Measurements from ENCODE around the gene TBX10.
A peak's percentile ranks its signal among the peaks of the same experiment; 100 is the strongest.
"Not testable (repeated sequence)": the region's sequence is repeated elsewhere in the genome, so short reads cannot be mapped to it uniquely, and the experiment has no call there.

Gene TBX10

DNA sequence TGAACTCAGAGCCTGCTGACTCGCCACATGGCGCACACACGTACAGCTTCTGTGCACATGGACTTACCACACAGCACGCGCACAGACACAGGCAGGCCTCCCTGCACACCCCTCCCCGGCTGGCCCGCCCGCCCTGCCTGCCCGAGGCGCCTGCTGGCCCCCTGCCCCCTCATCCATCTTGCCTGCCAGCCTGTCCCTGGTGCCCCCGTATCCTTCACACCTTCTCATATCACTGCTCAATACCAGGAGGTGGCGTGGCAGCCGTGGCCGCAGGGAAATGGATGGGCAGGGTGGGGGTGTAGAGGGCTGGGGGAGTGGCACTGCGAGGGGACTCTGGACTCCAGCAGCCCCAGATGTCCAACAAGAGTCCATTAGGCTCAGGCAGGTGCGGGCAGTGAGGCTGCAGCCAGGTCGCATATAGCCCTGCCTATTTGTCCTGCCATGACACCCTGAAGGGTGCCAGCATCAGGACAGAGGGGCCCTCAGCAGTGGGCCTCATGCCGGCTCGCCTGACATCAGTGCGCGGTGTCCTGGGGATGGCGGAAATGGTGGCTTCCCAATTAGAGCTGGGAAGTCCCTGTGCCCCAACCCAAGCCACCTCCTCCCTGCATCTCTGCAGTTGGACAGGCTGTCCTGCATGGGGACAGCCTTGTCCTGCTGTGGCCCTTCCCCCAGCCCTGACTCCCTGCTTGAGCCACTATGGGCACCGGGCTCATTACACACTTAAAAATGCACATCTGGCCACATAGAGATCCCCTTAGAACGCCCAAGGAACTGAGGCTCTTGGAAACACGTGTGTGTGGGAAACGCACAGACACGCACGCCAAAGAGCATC lies 2.0 kb upstream of the TBX10 start:
- FAIRE-seq (no peak), DNase-seq (ENCODE audit: insufficient read length) (no peak)
- TF ChIP-seq POLR2AphosphoS5 (IDR thresholded peaks at IDR 0.05; ENCODE audit: low read depth, low read length) (no peak), TAF1 (IDR thresholded peaks at IDR 0.05; ENCODE audit: borderline replicate concordance, low read depth, low read length) (no peak), POLR2A (IDR thresholded peaks at IDR 0.05; ENCODE audit: low read depth, low read length) (no peak)

GRCh38 chr11:67640758-67641337 lies 1.3 kb upstream of the TBX10 start:
- no peak for TF ChIP-seq TAF1 (IDR thresholded peaks at IDR 0.05; ENCODE audit: borderline replicate concordance, low read depth, low read length)
- TF ChIP-seq POLR2A (IDR thresholded peaks at IDR 0.05; ENCODE audit: low read depth, low read length), result no peak
- TF ChIP-seq POLR2AphosphoS5 (IDR thresholded peaks at IDR 0.05; ENCODE audit: low read depth, low read length), result no peak
- FAIRE-seq (peak; percentile 21), DNase-seq (ENCODE audit: insufficient read length) (peak; percentile 19)

DNA sequence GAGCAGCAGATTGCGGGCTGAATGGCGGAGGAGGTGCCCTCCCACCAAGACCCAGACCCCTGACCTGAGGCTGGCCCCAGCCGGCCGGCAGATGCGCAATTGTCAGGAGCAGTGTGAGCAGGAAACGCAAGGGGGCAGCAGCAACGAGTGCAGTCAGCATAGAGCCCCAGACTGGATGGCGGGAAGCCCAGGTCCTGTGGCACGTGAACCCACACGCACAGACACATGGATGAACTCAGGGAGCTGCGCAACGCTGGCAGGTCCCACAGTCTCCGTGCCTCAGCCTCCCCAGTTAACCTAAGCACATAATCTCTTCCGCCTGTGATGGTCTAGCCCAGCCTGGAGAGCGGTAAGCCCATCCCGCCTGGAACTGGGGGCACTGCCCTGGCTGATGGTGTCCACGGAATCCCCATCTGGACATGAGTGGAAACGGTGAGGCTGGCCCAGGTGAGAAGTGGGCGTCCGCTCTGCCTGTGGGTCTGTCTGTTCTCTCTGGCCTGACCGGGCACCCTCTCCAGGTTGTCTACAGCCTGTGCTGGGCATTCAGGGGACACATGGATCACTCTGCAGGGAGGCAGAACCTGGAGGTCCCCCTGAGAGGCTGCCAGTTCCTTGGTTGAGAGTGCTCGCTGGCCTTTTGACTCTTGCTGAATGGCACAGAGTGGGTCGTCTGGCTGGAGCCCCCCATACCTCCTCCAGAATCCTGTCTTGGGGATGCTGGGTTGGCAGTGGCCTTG lies 626 bp upstream of the TBX10 start:
- FAIRE-seq (peak; percentile 95), DNase-seq (ENCODE audit: insufficient read length) (peak; percentile 77)
- TF ChIP-seq POLR2AphosphoS5 (IDR thresholded peaks at IDR 0.05; ENCODE audit: low read depth, low read length), result no peak
- no peak for TF ChIP-seq TAF1 (IDR thresholded peaks at IDR 0.05; ENCODE audit: borderline replicate concordance, low read depth, low read length)
- no peak for TF ChIP-seq POLR2A (IDR thresholded peaks at IDR 0.05; ENCODE audit: low read depth, low read length)

DNA sequence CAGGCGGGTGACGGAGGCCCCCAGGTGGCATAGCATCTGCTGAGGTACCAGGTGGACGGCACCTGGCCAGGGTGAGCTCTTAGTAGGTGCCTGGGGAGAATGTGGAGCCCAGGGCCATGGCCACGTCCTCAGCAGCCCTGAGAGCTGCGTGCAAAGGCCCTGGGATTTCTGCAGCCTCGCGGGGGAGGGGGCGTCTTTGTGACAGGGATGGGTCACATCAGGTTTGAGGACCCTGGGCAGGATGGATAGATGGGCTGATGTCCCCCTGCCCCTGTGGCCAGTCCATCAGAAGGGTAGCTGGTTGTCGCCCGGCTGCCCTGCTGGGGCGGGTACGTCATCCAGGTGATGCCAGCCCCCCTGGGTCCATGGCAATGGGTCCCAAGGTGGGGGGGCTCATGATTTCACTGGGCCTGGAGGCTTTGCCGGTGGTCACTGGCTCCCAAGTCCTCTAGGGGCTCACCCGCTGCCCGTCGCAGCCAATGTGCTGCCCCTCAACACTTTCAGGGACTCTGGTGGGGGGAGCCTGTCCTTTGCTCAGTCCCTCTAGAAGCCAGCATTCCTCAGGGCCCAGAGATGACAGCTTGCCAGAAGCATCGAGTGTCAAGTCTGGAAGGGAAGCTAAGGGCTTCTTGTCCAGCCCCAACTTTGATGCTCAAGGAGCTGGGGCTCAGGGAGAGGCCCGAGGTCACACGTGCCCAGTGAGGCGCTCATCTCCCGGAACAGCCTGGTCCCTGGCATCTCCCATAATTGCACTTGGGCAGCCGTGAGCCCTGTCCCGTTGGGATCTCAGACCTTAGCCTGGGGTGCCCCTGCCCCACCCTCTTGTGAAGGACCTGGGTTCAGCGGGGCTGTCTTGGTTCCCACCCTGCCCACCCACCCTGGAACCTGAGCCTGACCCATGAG lies 777 bp downstream of the TBX10 start:
- FAIRE-seq (no peak), DNase-seq (ENCODE audit: insufficient read length) (no peak)
- TF ChIP-seq POLR2AphosphoS5 (IDR thresholded peaks at IDR 0.05; ENCODE audit: low read depth, low read length) (no peak), POLR2A (IDR thresholded peaks at IDR 0.05; ENCODE audit: low read depth, low read length) (no peak), TAF1 (IDR thresholded peaks at IDR 0.05; ENCODE audit: borderline replicate concordance, low read depth, low read length) (no peak)

GRCh38 chr11:67637441-67637840 lies 2.1 kb downstream of the TBX10 start:
- DNase-seq (ENCODE audit: insufficient read length); FAIRE-seq: not testable (repeated sequence)

GRCh38 chr11:67636962-67637361 lies 2.6 kb downstream of the TBX10 start:
- TF ChIP-seq POLR2AphosphoS5 (IDR thresholded peaks at IDR 0.05; ENCODE audit: low read depth, low read length) (no peak), TAF1 (IDR thresholded peaks at IDR 0.05; ENCODE audit: borderline replicate concordance, low read depth, low read length) (no peak), POLR2A (IDR thresholded peaks at IDR 0.05; ENCODE audit: low read depth, low read length) (no peak)
- FAIRE-seq, result peak; percentile 82
- DNase-seq (ENCODE audit: insufficient read length), result no peak

DNA sequence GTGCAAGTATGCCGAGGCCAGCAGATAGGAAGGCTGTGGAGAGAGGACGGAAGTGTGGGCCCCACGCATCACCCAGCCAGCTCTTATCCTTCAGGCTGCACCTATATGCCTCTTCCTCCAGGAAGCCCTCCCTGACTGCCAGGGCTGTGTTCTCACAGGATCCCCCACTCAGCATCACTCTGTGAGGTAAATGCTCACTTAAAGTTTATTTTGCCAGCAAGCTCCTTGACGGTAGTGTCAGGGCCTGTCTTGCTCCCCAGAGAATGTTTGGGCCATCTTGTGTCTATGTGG lies 4.4 kb downstream of the TBX10 start:
- no peak for DNase-seq (ENCODE audit: insufficient read length)
- no peak for FAIRE-seq
- TF ChIP-seq POLR2AphosphoS5 (IDR thresholded peaks at IDR 0.05; ENCODE audit: low read depth, low read length), result no peak
- TF ChIP-seq TAF1 (IDR thresholded peaks at IDR 0.05; ENCODE audit: borderline replicate concordance, low read depth, low read length), result no peak
- no peak for TF ChIP-seq POLR2A (IDR thresholded peaks at IDR 0.05; ENCODE audit: low read depth, low read length)

DNA sequence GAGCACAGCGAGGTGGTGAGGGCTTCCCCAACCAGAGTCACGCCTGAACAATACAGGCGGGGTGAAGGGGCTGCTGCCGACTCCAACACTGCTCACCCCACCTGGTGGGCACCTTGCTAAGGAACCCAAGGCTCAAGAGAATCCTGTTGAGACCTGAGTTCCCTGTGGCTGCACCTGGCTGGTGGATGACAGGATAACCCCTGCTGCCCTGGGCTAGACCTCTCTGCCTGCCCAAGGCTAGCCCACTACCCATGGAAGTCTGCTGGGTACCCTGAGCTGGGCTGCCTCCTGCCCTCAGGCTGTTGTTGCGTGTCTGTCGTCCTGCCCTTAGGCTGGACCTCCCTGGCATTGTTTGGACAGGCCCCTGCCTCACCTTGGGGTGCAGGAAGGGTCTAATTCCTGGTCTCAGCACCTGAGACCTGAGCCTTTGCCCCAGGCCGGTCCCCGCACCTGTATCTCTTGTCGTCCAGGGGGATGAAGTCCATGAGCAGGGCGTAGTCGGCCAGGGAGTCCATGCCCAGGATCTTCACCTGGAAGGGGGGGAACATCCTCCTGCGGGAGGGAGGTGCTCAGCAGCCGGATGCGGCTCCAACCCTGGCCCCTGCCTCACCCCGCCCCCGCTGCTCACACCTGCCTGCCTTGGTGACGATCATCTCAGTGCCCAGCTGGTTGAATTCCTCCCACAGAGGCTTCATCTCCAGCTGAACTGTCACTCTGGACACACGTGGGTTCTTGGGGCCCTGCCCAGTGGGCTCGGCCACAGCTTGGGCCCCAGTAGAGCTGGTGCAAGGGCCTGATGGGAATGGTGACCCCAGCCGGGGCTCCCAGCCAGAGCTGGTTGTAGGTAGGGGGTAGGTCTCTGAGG lies 5.0 kb downstream of the TBX10 start:
- no peak for DNase-seq (ENCODE audit: insufficient read length)
- TF ChIP-seq POLR2A (IDR thresholded peaks at IDR 0.05; ENCODE audit: low read depth, low read length) (no peak), TAF1 (IDR thresholded peaks at IDR 0.05; ENCODE audit: borderline replicate concordance, low read depth, low read length) (no peak), POLR2AphosphoS5 (IDR thresholded peaks at IDR 0.05; ENCODE audit: low read depth, low read length) (no peak)
- FAIRE-seq, result no peak

GRCh38 chr11:67633758-67634365 lies 5.7 kb downstream of the TBX10 start:
- TF ChIP-seq POLR2A (IDR thresholded peaks at IDR 0.05; ENCODE audit: low read depth, low read length), result no peak
- DNase-seq (ENCODE audit: insufficient read length) (no peak), FAIRE-seq (no peak)

- no peak for FAIRE-seq
These were observed 6.4 kb downstream of the TBX10 start for GRCh38 chr11:67632982-67633755.

More at GRCh38 chr11:67632982-67633755, 6.4 kb downstream of the TBX10 start:
- TF ChIP-seq TAF1 (IDR thresholded peaks at IDR 0.05; ENCODE audit: borderline replicate concordance, low read depth, low read length) (no peak), POLR2AphosphoS5 (IDR thresholded peaks at IDR 0.05; ENCODE audit: low read depth, low read length) (no peak), POLR2A (IDR thresholded peaks at IDR 0.05; ENCODE audit: low read depth, low read length) (no peak)
- DNase-seq (ENCODE audit: insufficient read length), result no peak
